ENCODE measurements around the gene LRRC49. TPM values are rescaled to one million over a fixed set of nuclear protein-coding genes. Genes with fewer than 3 reads are reported as not detected.

The LRRC49 gene
- total RNA-seq, 1 donor from 2014 or later: 8.9 TPM

GRCh38 chr15:70873232-70874054, 19.2 kb upstream of the LRRC49 start:
- DNase-seq (ENCODE audit: extremely low spot score, unreplicated experiment): no peak
- no peaks in the 10 kb centered on the region for H3K9me3 Mint-ChIP-seq (ENCODE audit: unreplicated experiment)
- H3K27ac Mint-ChIP-seq (ENCODE audit: unreplicated experiment): no peak overlapping the region
- no peaks in the 10 kb centered on the region for H3K27me3 Mint-ChIP-seq (ENCODE audit: unreplicated experiment)
- no peak overlapping the region for H3K4me3 Mint-ChIP-seq (ENCODE audit: unreplicated experiment)
- peaks cover 4% of the 10 kb centered on the region for H3K36me3 Mint-ChIP-seq (ENCODE audit: unreplicated experiment)
- TF ChIP-seq CTCF (IDR thresholded peaks at IDR 0.05): no peak
- H3K4me1 Mint-ChIP-seq (ENCODE audit: unreplicated experiment): peaks cover 42% of the 10 kb centered on the region

- peak; percentile 83 for TF ChIP-seq CTCF (IDR thresholded peaks at IDR 0.05)
- Mint-ChIP-seq H3K4me3 (ENCODE audit: unreplicated experiment) (no peak overlapping the region), H3K9me3 (ENCODE audit: unreplicated experiment) (no peaks in the 10 kb centered on the region), H3K36me3 (ENCODE audit: unreplicated experiment) (peaks cover 4% of the 10 kb centered on the region), H3K4me1 (ENCODE audit: unreplicated experiment) (peaks cover 45% of the 10 kb centered on the region), H3K27me3 (ENCODE audit: unreplicated experiment) (no peaks in the 10 kb centered on the region), H3K27ac (ENCODE audit: unreplicated experiment) (peak overlapping the region; percentile 20)
- DNase-seq (ENCODE audit: extremely low spot score, unreplicated experiment): no peak
Observed at GRCh38 chr15:70875001-70875782, 17.4 kb upstream of the LRRC49 start.

GRCh38 chr15:70876011-70876410, 16.6 kb upstream of the LRRC49 start:
- DNase-seq (ENCODE audit: extremely low spot score, unreplicated experiment): no peak
- no peak overlapping the region for H3K4me3 Mint-ChIP-seq (ENCODE audit: unreplicated experiment)

DNA sequence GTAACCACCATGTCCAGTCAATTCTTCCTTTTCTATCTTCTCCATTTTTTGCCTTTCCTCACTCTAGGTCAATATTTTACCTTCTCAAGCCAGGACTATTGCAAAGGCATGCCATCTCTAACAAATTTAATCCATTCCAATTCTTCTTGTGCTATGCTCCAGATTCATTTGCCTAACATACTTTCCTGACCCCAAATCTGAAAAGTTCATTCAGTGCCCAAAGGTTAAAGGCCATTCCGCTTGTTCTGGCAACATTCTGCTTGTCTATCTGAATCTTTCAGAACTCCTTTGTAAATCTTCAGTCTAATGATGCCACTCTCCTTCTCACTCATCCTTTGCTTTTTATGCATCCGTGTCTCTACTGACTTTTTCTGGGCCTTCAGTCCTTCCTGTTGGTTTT, 15.9 kb upstream of the LRRC49 start:
- Mint-ChIP-seq H3K27me3 (ENCODE audit: unreplicated experiment) (no peaks in the 10 kb centered on the region), H3K9me3 (ENCODE audit: unreplicated experiment) (no peaks in the 10 kb centered on the region), H3K4me3 (ENCODE audit: unreplicated experiment) (no peak overlapping the region), H3K4me1 (ENCODE audit: unreplicated experiment) (peaks cover 41% of the 10 kb centered on the region), H3K36me3 (ENCODE audit: unreplicated experiment) (peaks cover 4% of the 10 kb centered on the region), H3K27ac (ENCODE audit: unreplicated experiment) (no peak overlapping the region)
- TF ChIP-seq CTCF (IDR thresholded peaks at IDR 0.05): no peak
- DNase-seq (ENCODE audit: extremely low spot score, unreplicated experiment): no peak

More at GRCh38 chr15:70876011-70876410, 16.6 kb upstream of the LRRC49 start:
- no peaks in the 10 kb centered on the region for H3K9me3 Mint-ChIP-seq (ENCODE audit: unreplicated experiment)
- H3K36me3 Mint-ChIP-seq (ENCODE audit: unreplicated experiment): peaks cover 4% of the 10 kb centered on the region
- no peak overlapping the region for H3K27ac Mint-ChIP-seq (ENCODE audit: unreplicated experiment)
- peaks cover 41% of the 10 kb centered on the region for H3K4me1 Mint-ChIP-seq (ENCODE audit: unreplicated experiment)
- no peak for TF ChIP-seq CTCF (IDR thresholded peaks at IDR 0.05)
- H3K27me3 Mint-ChIP-seq (ENCODE audit: unreplicated experiment): no peaks in the 10 kb centered on the region

GRCh38 chr15:70879401-70879800, 13.2 kb upstream of the LRRC49 start:
- Mint-ChIP-seq H3K27me3 (ENCODE audit: unreplicated experiment) (no peaks in the 10 kb centered on the region), H3K4me3 (ENCODE audit: unreplicated experiment) (no peak overlapping the region), H3K27ac (ENCODE audit: unreplicated experiment) (peak overlapping the region; percentile 79), H3K4me1 (ENCODE audit: unreplicated experiment) (peaks cover 32% of the 10 kb centered on the region), H3K9me3 (ENCODE audit: unreplicated experiment) (no peaks in the 10 kb centered on the region), H3K36me3 (ENCODE audit: unreplicated experiment) (peaks cover 11% of the 10 kb centered on the region)
- TF ChIP-seq CTCF (IDR thresholded peaks at IDR 0.05): no peak
- DNase-seq (ENCODE audit: extremely low spot score, unreplicated experiment): no peak
